ENCODE data around the gene PALMD. TPM values are rescaled to one million over a fixed set of nuclear protein-coding genes. Genes with fewer than 3 reads are reported as not detected.

PALMD gene
- total and polyA plus RNA-seq, 9 donors: 75.7 to 104 (median 93.8) TPM

DNA sequence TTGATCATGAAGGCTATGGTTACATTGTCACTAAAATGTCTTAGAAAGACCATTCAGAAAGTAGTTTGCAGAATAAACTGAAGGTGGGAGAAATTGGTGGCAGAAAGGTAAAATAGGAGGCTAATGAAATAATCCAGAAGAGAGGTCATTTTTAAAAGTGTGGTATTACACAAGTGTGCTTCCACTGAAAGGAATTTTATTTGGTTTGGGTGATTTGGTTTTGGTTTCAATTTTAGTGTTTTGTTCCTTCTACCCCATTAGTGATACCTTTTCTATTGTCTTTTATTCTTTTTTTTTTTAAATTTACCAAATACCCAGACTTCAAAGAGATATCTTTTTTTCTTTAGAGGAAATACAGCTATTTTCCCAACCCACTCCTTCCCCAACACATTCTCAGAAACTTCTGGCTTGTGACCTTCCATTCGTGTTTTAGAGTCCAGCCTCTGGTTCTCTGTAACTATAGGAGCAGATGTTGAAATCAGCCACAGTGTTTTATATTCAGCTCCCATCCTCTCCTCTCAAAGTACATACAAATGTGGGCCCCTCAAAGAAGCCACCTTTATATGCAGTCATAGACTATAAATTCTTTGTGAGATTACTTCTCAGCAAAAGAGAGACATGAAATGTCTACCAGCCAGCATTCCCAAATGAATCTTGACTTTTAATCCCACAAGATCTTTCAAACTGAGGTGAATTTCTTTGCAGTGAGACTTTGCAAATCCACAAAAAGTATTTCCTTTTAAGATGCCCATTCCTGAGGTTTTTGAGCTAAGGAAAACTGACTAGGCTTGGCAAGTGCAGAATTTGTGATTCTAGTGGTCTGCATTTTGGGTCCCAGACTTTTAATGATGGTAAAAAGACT lies 42.0 kb upstream of the PALMD start:
- Histone ChIP-seq H3K36me3 (ENCODE audit: control insufficient read depth, insufficient read depth, low read length) (no peaks in the 10 kb centered on the region), H3K9me3 (replicated peaks; ENCODE audit: control insufficient read depth, low read depth, low read length) (peaks cover 2% of the 10 kb centered on the region), H3K4me3 (ENCODE audit: low read length) (no peak overlapping the region), H3K4me1 (ENCODE audit: control insufficient read depth, insufficient read depth, low read length) (no peaks in the 10 kb centered on the region), H3K27ac (ENCODE audit: low read length) (no peak overlapping the region), H3K27me3 (ENCODE audit: control insufficient read depth, insufficient read depth, low read length) (no peaks in the 10 kb centered on the region)
- no peak for DNase-seq
- 33% methylated on average over 1 of the region's 1 CpG for WGBS (ENCODE audit: insufficient coverage)

GRCh38 chr1:99606306-99606705 lies 39.6 kb upstream of the PALMD start:
- no peaks in the 10 kb centered on the region for H3K36me3 ChIP-seq (ENCODE audit: control insufficient read depth, insufficient read depth, low read length)
- peaks cover 2% of the 10 kb centered on the region for H3K9me3 ChIP-seq (replicated peaks; ENCODE audit: control insufficient read depth, low read depth, low read length)
- no CpG with 5 or more reads among the region's 2 CpGs for WGBS (ENCODE audit: insufficient coverage)
- no peaks in the 10 kb centered on the region for H3K27me3 ChIP-seq (ENCODE audit: control insufficient read depth, insufficient read depth, low read length)
- no peaks in the 10 kb centered on the region for H3K4me1 ChIP-seq (ENCODE audit: control insufficient read depth, insufficient read depth, low read length)
- no peak overlapping the region for H3K27ac ChIP-seq (ENCODE audit: low read length)
- H3K4me3 ChIP-seq (ENCODE audit: low read length): no peak overlapping the region
- no peak for DNase-seq

- Histone ChIP-seq H3K27ac (ENCODE audit: low read length) (no peak overlapping the region), H3K4me3 (ENCODE audit: low read length) (no peak overlapping the region), H3K36me3 (ENCODE audit: control insufficient read depth, insufficient read depth, low read length) (no peaks in the 10 kb centered on the region), H3K27me3 (ENCODE audit: control insufficient read depth, insufficient read depth, low read length) (no peaks in the 10 kb centered on the region), H3K4me1 (ENCODE audit: control insufficient read depth, insufficient read depth, low read length) (no peaks in the 10 kb centered on the region), H3K9me3 (replicated peaks; ENCODE audit: control insufficient read depth, low read depth, low read length) (peaks cover 2% of the 10 kb centered on the region)
- WGBS (ENCODE audit: insufficient coverage): no CpG with 5 or more reads among the region's 1 CpG
- DNase-seq: no peak
Observed at GRCh38 chr1:99607590-99607989, 38.3 kb upstream of the PALMD start.

DNA sequence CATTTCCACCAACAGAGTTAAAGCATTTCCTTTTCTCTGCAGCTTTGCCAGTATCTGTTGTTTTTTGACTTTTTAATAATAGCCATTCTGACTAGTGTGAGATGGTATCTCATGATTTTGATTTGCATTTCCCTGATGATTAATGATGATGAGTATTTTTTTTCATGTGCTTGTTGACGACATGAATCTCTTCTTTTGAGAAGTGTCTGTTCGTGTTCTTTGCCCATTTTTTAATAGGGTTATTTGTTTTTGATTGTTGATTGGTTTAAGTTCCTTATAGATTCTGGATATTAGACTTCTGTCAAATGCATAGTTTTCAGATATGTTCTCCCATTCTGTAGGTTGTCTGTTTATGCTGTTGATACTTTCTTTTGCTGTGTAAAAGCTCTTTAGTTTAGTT lies 37.9 kb upstream of the PALMD start:
- Histone ChIP-seq H3K27me3 (ENCODE audit: control insufficient read depth, insufficient read depth, low read length) (no peaks in the 10 kb centered on the region), H3K9me3 (replicated peaks; ENCODE audit: control insufficient read depth, low read depth, low read length) (peaks cover 2% of the 10 kb centered on the region), H3K27ac (ENCODE audit: low read length) (no peak overlapping the region), H3K4me3 (ENCODE audit: low read length) (no peak overlapping the region), H3K4me1 (ENCODE audit: control insufficient read depth, insufficient read depth, low read length) (no peaks in the 10 kb centered on the region), H3K36me3 (ENCODE audit: control insufficient read depth, insufficient read depth, low read length) (no peaks in the 10 kb centered on the region)
- no peak for DNase-seq
- no CpG with 5 or more reads among the region's 2 CpGs for WGBS (ENCODE audit: insufficient coverage)

GRCh38 chr1:99613716-99614115 lies 32.2 kb upstream of the PALMD start:
- no peaks in the 10 kb centered on the region for H3K9me3 ChIP-seq (replicated peaks; ENCODE audit: control insufficient read depth, low read depth, low read length)
- H3K27ac ChIP-seq (ENCODE audit: low read length): no peak overlapping the region
- H3K27me3 ChIP-seq (ENCODE audit: control insufficient read depth, insufficient read depth, low read length): no peaks in the 10 kb centered on the region
- no peaks in the 10 kb centered on the region for H3K4me1 ChIP-seq (ENCODE audit: control insufficient read depth, insufficient read depth, low read length)
- no peaks in the 10 kb centered on the region for H3K36me3 ChIP-seq (ENCODE audit: control insufficient read depth, insufficient read depth, low read length)
- DNase-seq: no peak
- WGBS (ENCODE audit: insufficient coverage): no CpG with 5 or more reads among the region's 2 CpGs
- H3K4me3 ChIP-seq (ENCODE audit: low read length): no peak overlapping the region

GRCh38 chr1:99614728-99615127 lies 31.2 kb upstream of the PALMD start:
- Histone ChIP-seq H3K4me1 (ENCODE audit: control insufficient read depth, insufficient read depth, low read length) (peaks cover 5% of the 10 kb centered on the region), H3K27ac (ENCODE audit: low read length) (no peak overlapping the region), H3K9me3 (replicated peaks; ENCODE audit: control insufficient read depth, low read depth, low read length) (no peaks in the 10 kb centered on the region), H3K4me3 (ENCODE audit: low read length) (no peak overlapping the region), H3K36me3 (ENCODE audit: control insufficient read depth, insufficient read depth, low read length) (no peaks in the 10 kb centered on the region), H3K27me3 (ENCODE audit: control insufficient read depth, insufficient read depth, low read length) (no peaks in the 10 kb centered on the region)
- no peak for DNase-seq

- H3K27me3 ChIP-seq (ENCODE audit: control insufficient read depth, insufficient read depth, low read length): no peaks in the 10 kb centered on the region
- no peaks in the 10 kb centered on the region for H3K36me3 ChIP-seq (ENCODE audit: control insufficient read depth, insufficient read depth, low read length)
- DNase-seq: peak; percentile 57
- peaks cover 18% of the 10 kb centered on the region for H3K4me1 ChIP-seq (ENCODE audit: control insufficient read depth, insufficient read depth, low read length)
- WGBS (ENCODE audit: insufficient coverage): 86% methylated on average over 2 of the region's 4 CpGs
- H3K4me3 ChIP-seq (ENCODE audit: low read length): no peak overlapping the region
- no peaks in the 10 kb centered on the region for H3K9me3 ChIP-seq (replicated peaks; ENCODE audit: control insufficient read depth, low read depth, low read length)
- H3K27ac ChIP-seq (ENCODE audit: low read length): no peak overlapping the region
Observed at GRCh38 chr1:99619583-99619982, 26.3 kb upstream of the PALMD start.

DNA sequence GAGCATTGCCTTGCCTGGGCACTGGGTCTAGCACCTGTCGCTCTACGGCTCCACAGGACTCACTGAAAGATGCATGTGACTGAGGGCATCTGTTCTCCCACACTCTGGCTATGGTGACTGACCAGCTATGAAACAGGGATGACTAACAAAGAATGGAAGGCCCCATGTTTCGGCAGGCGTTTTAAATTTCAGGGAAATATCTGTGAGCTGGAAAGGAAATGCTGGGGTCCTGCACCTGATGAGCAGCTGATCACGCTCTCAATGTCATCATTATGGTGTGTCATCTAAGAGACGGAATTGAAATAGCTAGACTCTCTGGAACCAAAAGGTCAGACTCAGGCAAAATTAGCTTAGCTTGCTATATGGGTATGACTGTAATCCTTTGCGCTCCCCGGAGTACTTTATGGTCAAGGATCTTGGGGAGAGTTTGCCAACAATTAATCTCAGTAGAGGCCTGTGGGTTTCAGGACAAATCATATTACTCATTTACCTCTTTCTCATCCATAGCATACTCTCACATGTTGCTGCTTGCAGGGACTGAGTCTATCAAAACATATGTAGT lies 24.5 kb upstream of the PALMD start:
- 62% methylated on average over 5 of the region's 8 CpGs for WGBS (ENCODE audit: insufficient coverage)
- peak overlapping the region; percentile 74 for H3K27ac ChIP-seq (ENCODE audit: low read length)
- H3K36me3 ChIP-seq (ENCODE audit: control insufficient read depth, insufficient read depth, low read length): no peaks in the 10 kb centered on the region
- H3K4me3 ChIP-seq (ENCODE audit: low read length): no peak overlapping the region
- H3K27me3 ChIP-seq (ENCODE audit: control insufficient read depth, insufficient read depth, low read length): no peaks in the 10 kb centered on the region
- H3K9me3 ChIP-seq (replicated peaks; ENCODE audit: control insufficient read depth, low read depth, low read length): no peaks in the 10 kb centered on the region
- H3K4me1 ChIP-seq (ENCODE audit: control insufficient read depth, insufficient read depth, low read length): peaks cover 20% of the 10 kb centered on the region
- DNase-seq: peak; percentile 71

GRCh38 chr1:99622702-99623347 lies 23.1 kb upstream of the PALMD start:
- Histone ChIP-seq H3K27ac (ENCODE audit: low read length) (no peak overlapping the region), H3K36me3 (ENCODE audit: control insufficient read depth, insufficient read depth, low read length) (no peaks in the 10 kb centered on the region), H3K9me3 (replicated peaks; ENCODE audit: control insufficient read depth, low read depth, low read length) (no peaks in the 10 kb centered on the region), H3K4me1 (ENCODE audit: control insufficient read depth, insufficient read depth, low read length) (peaks cover 20% of the 10 kb centered on the region), H3K27me3 (ENCODE audit: control insufficient read depth, insufficient read depth, low read length) (no peaks in the 10 kb centered on the region), H3K4me3 (ENCODE audit: low read length) (no peak overlapping the region)
- no peak for DNase-seq
- 89% methylated on average over 1 of the region's 4 CpGs for WGBS (ENCODE audit: insufficient coverage)

DNA sequence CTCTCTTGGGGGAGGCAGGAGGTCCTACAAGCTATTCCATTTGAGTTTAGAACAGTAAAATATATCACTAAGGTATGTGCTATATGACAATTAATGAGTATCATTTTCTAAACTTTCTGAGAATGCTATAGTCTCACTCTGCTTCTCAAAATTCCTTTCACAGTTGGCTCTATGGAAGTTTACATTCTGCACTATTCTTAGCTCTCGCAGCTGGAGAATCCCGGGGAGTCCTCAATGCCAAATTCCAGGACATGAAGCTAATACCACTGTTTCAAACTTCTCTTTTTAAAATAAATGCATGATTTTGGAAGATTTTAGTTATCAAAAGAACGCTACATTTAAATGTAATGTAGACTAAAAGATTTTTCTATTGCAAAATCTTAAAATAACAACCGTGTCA lies 22.4 kb upstream of the PALMD start:
- no peaks in the 10 kb centered on the region for H3K27me3 ChIP-seq (ENCODE audit: control insufficient read depth, insufficient read depth, low read length)
- WGBS (ENCODE audit: insufficient coverage): no CpG with 5 or more reads among the region's 4 CpGs
- H3K4me3 ChIP-seq (ENCODE audit: low read length): no peak overlapping the region
- H3K4me1 ChIP-seq (ENCODE audit: control insufficient read depth, insufficient read depth, low read length): peaks cover 20% of the 10 kb centered on the region
- H3K9me3 ChIP-seq (replicated peaks; ENCODE audit: control insufficient read depth, low read depth, low read length): no peaks in the 10 kb centered on the region
- peak; percentile 66 for DNase-seq
- H3K36me3 ChIP-seq (ENCODE audit: control insufficient read depth, insufficient read depth, low read length): no peaks in the 10 kb centered on the region
- no peak overlapping the region for H3K27ac ChIP-seq (ENCODE audit: low read length)
